ENCODE measurements around the gene MAP3K4.

GRCh38 chr6:161067749-161068148, 76.2 kb downstream of the MAP3K4 start:
- TF ChIP-seq POLR2AphosphoS5 (IDR thresholded peaks at IDR 0.05): no peak
- TF ChIP-seq, protein P1, sequence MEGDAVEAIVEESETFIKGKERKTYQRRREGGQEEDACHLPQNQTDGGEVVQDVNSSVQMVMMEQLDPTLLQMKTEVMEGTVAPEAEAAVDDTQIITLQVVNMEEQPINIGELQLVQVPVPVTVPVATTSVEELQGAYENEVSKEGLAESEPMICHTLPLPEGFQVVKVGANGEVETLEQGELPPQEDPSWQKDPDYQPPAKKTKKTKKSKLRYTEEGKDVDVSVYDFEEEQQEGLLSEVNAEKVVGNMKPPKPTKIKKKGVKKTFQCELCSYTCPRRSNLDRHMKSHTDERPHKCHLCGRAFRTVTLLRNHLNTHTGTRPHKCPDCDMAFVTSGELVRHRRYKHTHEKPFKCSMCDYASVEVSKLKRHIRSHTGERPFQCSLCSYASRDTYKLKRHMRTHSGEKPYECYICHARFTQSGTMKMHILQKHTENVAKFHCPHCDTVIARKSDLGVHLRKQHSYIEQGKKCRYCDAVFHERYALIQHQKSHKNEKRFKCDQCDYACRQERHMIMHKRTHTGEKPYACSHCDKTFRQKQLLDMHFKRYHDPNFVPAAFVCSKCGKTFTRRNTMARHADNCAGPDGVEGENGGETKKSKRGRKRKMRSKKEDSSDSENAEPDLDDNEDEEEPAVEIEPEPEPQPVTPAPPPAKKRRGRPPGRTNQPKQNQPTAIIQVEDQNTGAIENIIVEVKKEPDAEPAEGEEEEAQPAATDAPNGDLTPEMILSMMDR (IDR thresholded peaks at IDR 0.05): no peak

All from breast epithelium (tissue), 3 donors.